Panc1 (cell line): ENCODE measurements around the gene WDR20. TPM values are rescaled to one million over a fixed set of nuclear protein-coding genes. Genes with fewer than 3 reads are reported as not detected.

ENCODE experiments used
- ATAC-seq: fragments of 200-7000 bp; cut with Tn5 transposase; 2 replicates; pipeline ENCODE4 v1.9.1; 2020; ENCODE audit warnings: mild to moderate bottlenecking, moderate library complexity
- Bru-seq: library from RNA; stranded (reverse); fragments of 400-500 nt; gene quantifications from one replicate; lab custom pipeline; 2021; lab: Mats Ljungman, UMichigan
- BruChase-seq, 2 experiments: library from RNA; stranded (reverse); fragments of 400-500 nt; gene quantifications; one replicate each; lab custom pipeline; 2021; lab: Mats Ljungman, UMichigan
- BruUV-seq: library from RNA; stranded (reverse); fragments of 400-500 nt; replicated peaks from 2 replicates; lab custom pipeline; 2021; lab: Mats Ljungman, UMichigan
- CTCF ChIA-PET: fragments of 300-600 bp; sonication (Branson Sonifier 250); formaldehyde crosslinking; loops from one replicate; lab custom pipeline; 2022; ENCODE audit warnings: antibody characterized with exemption; lab: Charles Lee
- POLR2A ChIA-PET: fragments of 300-600 bp; sonication (Branson Sonifier 250); formaldehyde crosslinking; loops from one replicate; lab custom pipeline; 2022; ENCODE audit warnings: antibody characterized with exemption; lab: Charles Lee
- DNase-seq: peaks from one replicate; pipeline ENCODE4 v3.0.0-alpha.2; 2010; ENCODE audit warnings: low read depth, low spot score
- H3K27ac ChIP-seq: 2 replicates; pipeline ENCODE4 v1.5.1; 2011; ENCODE audit warnings: mild to moderate bottlenecking, low read length, inconsistent platforms
- H3K27me3 ChIP-seq: fragments of 200-500 bp; sonication (Bioruptor generic); 2 replicates; pipeline ENCODE4 v1.6.0; 2014; ENCODE audit warnings: low read length, inconsistent platforms; ENCODE audit not compliant: control insufficient read depth, insufficient read depth
- H3K36me3 ChIP-seq: fragments of 200-500 bp; sonication (Bioruptor generic); 2 replicates; pipeline ENCODE4 v1.5.1; 2014; ENCODE audit warnings: inconsistent platforms, mild to moderate bottlenecking, low read length, moderate library complexity; ENCODE audit not compliant: control insufficient read depth, insufficient read depth
- H3K4me1 ChIP-seq: 2 replicates; pipeline ENCODE4 v1.5.1; 2011; ENCODE audit warnings: inconsistent platforms, mild to moderate bottlenecking, low read length, moderate library complexity; ENCODE audit not compliant: control insufficient read depth, insufficient read depth
- H3K4me3 ChIP-seq, 2 experiments: 2 replicates each; pipeline ENCODE4 v1.5.1; 2011 to 2012; ENCODE audit warnings: low read depth in 2 of 2, low read length in 2 of 2, mild to moderate bottlenecking in 2 of 2, inconsistent platforms in 1 of 2, moderate library complexity in 1 of 2
- H3K9me3 ChIP-seq: fragments of 200-500 bp; sonication (Bioruptor generic); 2 replicates; pipeline ENCODE4 v1.5.1; 2014; ENCODE audit warnings: low read depth, mild to moderate bottlenecking, inconsistent platforms, low read length, moderate library complexity; ENCODE audit not compliant: control insufficient read depth, insufficient read depth
- CTCF ChIP-seq: fragments of 450-650 bp; IDR thresholded peaks from 2 replicates; pipeline ENCODE4 v1.5.1; 2017; ENCODE audit warnings: mild to moderate bottlenecking
- POLR2AphosphoS5 ChIP-seq: IDR thresholded peaks from 2 replicates; pipeline ENCODE4 v1.6.1; 2012; ENCODE audit warnings: mild to moderate bottlenecking, low read depth, low read length, moderate library complexity
- REST ChIP-seq, 2 experiments: IDR thresholded peaks; 2 replicates each; pipeline ENCODE4 v1.6.1; 2011 to 2012; ENCODE audit warnings: low read depth in 2 of 2, control low read depth in 1 of 2, low read length in 1 of 2, mild to moderate bottlenecking in 1 of 2, moderate library complexity in 1 of 2; ENCODE audit not compliant: insufficient read depth in 1 of 2
- SIN3A ChIP-seq: IDR thresholded peaks from 2 replicates; pipeline ENCODE4 v1.6.1; 2012; ENCODE audit warnings: low read depth, mild to moderate bottlenecking, low read length, moderate library complexity, borderline replicate concordance; ENCODE audit not compliant: insufficient read depth
- TCF7L2 ChIP-seq: IDR thresholded peaks from 2 replicates; pipeline ENCODE4 v1.6.1; 2011; ENCODE audit warnings: mild to moderate bottlenecking, low read depth, low read length, inconsistent platforms
- in situ Hi-C: cut with HindIII; loops from 2 replicates; pipeline ENCODE4 v1.10.0; 2016; ENCODE audit warnings: low sequenced_read_pairs, low pct_unique_long_range_greater_than_20kb
- intact Hi-C: fragments of 100-400 bp; cut with micrococcal nuclease; formaldehyde crosslinking; loops from one replicate; pipeline ENCODE4 v1.10.0; 2022; ENCODE audit not compliant: unreplicated experiment
- long read RNA-seq: library from polyadenylated mRNA; unstranded; transcript quantifications from one replicate; pipeline ENCODE4 v2.0.0, GENCODE V29; 2021; ENCODE audit not compliant: unreplicated experiment
- polyA plus RNA-seq: library from polyadenylated mRNA; unstranded; fragments of >200 nt; gene quantifications from one replicate; pipeline ENCODE4 v1.2.1, GENCODE V29; 2012; ENCODE audit warnings: missing spikeins; ENCODE audit not compliant: insufficient read length
- total RNA-seq: library from RNA; stranded (reverse); gene quantifications from one replicate; pipeline ENCODE4 v1.2.1, GENCODE V29; 2021; ENCODE audit not compliant: unreplicated experiment

WDR20 gene
- total RNA-seq (20.2 TPM), Bru-seq, nascent RNA (percentile 76 among the genes with signal in this experiment), BruChase-seq, experiment 1, labeled RNA remaining after a 2-hour chase (percentile 78 among the genes with signal in this experiment), BruChase-seq, experiment 2, labeled RNA remaining after a 6-hour chase (percentile 74 among the genes with signal in this experiment)
- polyA plus RNA-seq: 11.0 TPM
- long read RNA-seq, transcript WDR20-204 (3 exons, 2,391 nt): major isoform, 9 of 42 reads
- long read RNA-seq, partial matches to known transcripts: 3 of 42 reads
- long read RNA-seq, other reads (novel, unspliced or antisense): 24 of 42 reads

- no TSS peak for BruUV-seq
- POLR2A ChIA-PET: no interaction called here
Measured at GRCh38 chr14:102139286-102140026, at the start of gene WDR20. Gene WDR20 (plus strand): TSS chr14:102139897. CDS start chr14:102139924, 27 bp downstream.

GRCh38 chr14:102090713-102091112 is 49.0 kb upstream of the WDR20 start:
- in situ Hi-C loops: no loop called here
- intact Hi-C loops: no loop called here
- POLR2A ChIA-PET: interaction anchor here (0.5 kb wide), 1 partner anchor 214 kb away, joined by 8 read pairs; the partner anchor contains the start of gene MOK
- no peak for TF ChIP-seq REST (IDR thresholded peaks at IDR 0.05; ENCODE audit: insufficient read depth in 1 of 2, low read depth in 2 of 2, low read length in 1 of 2)
- no peak for TF ChIP-seq POLR2AphosphoS5
- no peak for TF ChIP-seq CTCF
- TF ChIP-seq TCF7L2: no peak
- no peak for TF ChIP-seq SIN3A
- CTCF ChIA-PET: interaction anchor here (0.7 kb wide), 1 partner anchor 18 kb away, joined by 3 read pairs; no protein-coding TSS in a partner anchor
- Histone ChIP-seq H3K9me3 (no peaks in the 10 kb centered on the region), H3K27ac (no peak overlapping the region), H3K27me3 (no peaks in the 10 kb centered on the region), H3K4me1 (peaks cover 10% of the 10 kb centered on the region; the same call in 1 of the 2 replicates), H3K36me3 (peaks cover 5% of the 10 kb centered on the region; the same call in 1 of the 2 replicates), H3K4me3 (no peak overlapping the region)
- ATAC-seq (no peak), DNase-seq (no peak)
- no TSS peak for BruUV-seq

More at GRCh38 chr14:102139286-102140026, at the start of gene WDR20:
- H3K27ac ChIP-seq: peak within 1 kb of the TSS; percentile 89
- intact Hi-C loops: no loop called here
- H3K36me3 ChIP-seq: peaks cover 5% of the 10 kb centered on the region; the same call in 1 of the 2 replicates
- DNase-seq: peak; percentile 80
- CTCF ChIA-PET: no interaction called here
- peak; percentile 96 for ATAC-seq
- peak within 1 kb of the TSS; percentile 84 to 95 for H3K4me3 ChIP-seq
- TF ChIP-seq TCF7L2 (no peak), POLR2AphosphoS5 (no peak; the same call in 1 of the 2 replicates), SIN3A (0 out of 2 replicates have a peak, but pooled peaks have one; percentile 23), REST (IDR thresholded peaks at IDR 0.05; ENCODE audit: insufficient read depth in 1 of 2, low read depth in 2 of 2, low read length in 1 of 2) (peak; percentile 28 to 49; a peak in 2 of 4 replicates)
- no peaks in the 10 kb centered on the region for H3K9me3 ChIP-seq
- in situ Hi-C loops: no loop called here
- H3K4me1 ChIP-seq: peaks cover 8% of the 10 kb centered on the region; the same call in 1 of the 2 replicates
- no peaks in the 10 kb centered on the region for H3K27me3 ChIP-seq
